Left lung (tissue), 10 donors: ENCODE measurements around the gene CACNA2D3. TPM values are rescaled to one million over a fixed set of nuclear protein-coding genes. Genes with fewer than 3 reads are reported as not detected.

Experiments
- ATAC-seq: fragments of 200-7000 bp; cut with Tn5 transposase; one replicate; pipeline ENCODE4 v1.9.1; 2020; ENCODE audit warnings: moderate library complexity
- DNase-seq, 4 donors: peaks; one replicate each; pipeline ENCODE4 v3.0.0-alpha.2; 2013 to 2020
- H3K27ac ChIP-seq, 2 donors: fragments of 200-600 bp; sonication (generic) in 1 of 2; one replicate each; pipeline versions ENCODE4 v1.5.0 to v1.8.0; 2020 to 2021
- H3K27me3 ChIP-seq, 2 donors: fragments of 200-600 bp; sonication (generic) in 1 of 2; one replicate each; pipeline versions ENCODE4 v1.5.0 to v1.8.0; 2020 to 2021
- H3K36me3 ChIP-seq, 2 donors: fragments of 200-600 bp; sonication (generic) in 1 of 2; one replicate each; pipeline versions ENCODE4 v1.5.0 to v1.8.0; 2020 to 2021
- H3K4me1 ChIP-seq, 2 donors: fragments of 200-600 bp; one replicate each; pipeline ENCODE4 v1.8.0; 2021
- H3K4me3 ChIP-seq, 2 donors: fragments of 200-600 bp; sonication (generic) in 1 of 2; one replicate each; pipeline versions ENCODE4 v1.5.0 to v1.8.0; 2020 to 2021; ENCODE audit warnings: mild to moderate bottlenecking in 1 of 2
- H3K9me3 ChIP-seq, 2 donors: fragments of 200-600 bp; sonication (generic) in 1 of 2; one replicate each; pipeline versions ENCODE4 v1.5.0 to v1.8.0; 2020 to 2021
- intact Hi-C, 2 donors: fragments of 100-400 bp; cut with DNase I; formaldehyde crosslinking; loops; one replicate each; pipeline versions ENCODE4 v1.11.2 to v1.14.2; 2022
- polyA plus RNA-seq, 6 donors: library from polyadenylated mRNA; unstranded; fragments of 120-200 nt; gene quantifications; one replicate each; pipeline ENCODE4 v1.2.1, GENCODE V29; 2013; ENCODE audit not compliant: insufficient read length in 6 of 6
- total RNA-seq, 2 donors: library from RNA; stranded (reverse); fragmentation: NEBNext Ultra II Directional; extraction: Animal tissue kit (Norgen Biotek cat#: 25700); gene quantifications; one replicate each; pipeline ENCODE4 v1.2.1, GENCODE V29; 2021
- TF ChIP-seq, protein P1 (sequence below), 2 donors: fragments of 200-600 bp; sonication (generic) in 1 of 2; IDR thresholded peaks; one replicate each; pipeline versions ENCODE4 v1.5.0 to v1.8.0; 2021; ENCODE audit warnings: antibody characterized with exemption in 2 of 2
- donor health status: DM: no; HTN: yes; CAD: no.
- donor health status: DM: no; HTN: no; CAD: no.

The CACNA2D3 gene
- total and polyA plus RNA-seq, 8 donors = 1.1 to 2.7 (median 1.5) TPM

DNA sequence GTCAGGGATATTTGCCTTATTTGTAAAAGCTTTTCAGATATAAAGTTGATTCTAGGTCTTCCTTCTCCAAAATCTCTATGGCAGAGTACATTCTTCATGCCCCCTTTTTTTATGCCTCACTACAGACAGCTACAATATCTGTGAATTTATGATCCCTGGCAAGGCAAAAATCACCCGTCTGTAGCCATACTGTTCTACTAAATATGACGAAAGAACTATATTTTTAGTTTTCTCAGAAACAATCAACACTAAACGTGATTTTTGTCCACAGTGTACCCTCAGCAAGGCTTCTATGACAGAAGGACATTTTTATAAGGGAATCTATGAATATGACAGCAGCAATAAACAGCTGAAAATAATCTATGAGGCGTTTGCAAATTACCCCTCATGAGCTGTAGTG lies 792.8 kb downstream of the CACNA2D3 start:
- H3K27me3 ChIP-seq = no peaks in the 10 kb centered on the region
- DNase-seq = no peak
- no peak overlapping the region for H3K4me3 ChIP-seq
- no peaks in the 10 kb centered on the region for H3K4me1 ChIP-seq
- intact Hi-C loops = no loop called here
- H3K36me3 ChIP-seq = no peaks in the 10 kb centered on the region
- H3K27ac ChIP-seq = no peak overlapping the region
- TF ChIP-seq, protein P1, sequence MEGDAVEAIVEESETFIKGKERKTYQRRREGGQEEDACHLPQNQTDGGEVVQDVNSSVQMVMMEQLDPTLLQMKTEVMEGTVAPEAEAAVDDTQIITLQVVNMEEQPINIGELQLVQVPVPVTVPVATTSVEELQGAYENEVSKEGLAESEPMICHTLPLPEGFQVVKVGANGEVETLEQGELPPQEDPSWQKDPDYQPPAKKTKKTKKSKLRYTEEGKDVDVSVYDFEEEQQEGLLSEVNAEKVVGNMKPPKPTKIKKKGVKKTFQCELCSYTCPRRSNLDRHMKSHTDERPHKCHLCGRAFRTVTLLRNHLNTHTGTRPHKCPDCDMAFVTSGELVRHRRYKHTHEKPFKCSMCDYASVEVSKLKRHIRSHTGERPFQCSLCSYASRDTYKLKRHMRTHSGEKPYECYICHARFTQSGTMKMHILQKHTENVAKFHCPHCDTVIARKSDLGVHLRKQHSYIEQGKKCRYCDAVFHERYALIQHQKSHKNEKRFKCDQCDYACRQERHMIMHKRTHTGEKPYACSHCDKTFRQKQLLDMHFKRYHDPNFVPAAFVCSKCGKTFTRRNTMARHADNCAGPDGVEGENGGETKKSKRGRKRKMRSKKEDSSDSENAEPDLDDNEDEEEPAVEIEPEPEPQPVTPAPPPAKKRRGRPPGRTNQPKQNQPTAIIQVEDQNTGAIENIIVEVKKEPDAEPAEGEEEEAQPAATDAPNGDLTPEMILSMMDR (IDR thresholded peaks at IDR 0.05) = no peak
- no peak for ATAC-seq
- no peaks in the 10 kb centered on the region for H3K9me3 ChIP-seq

DNA sequence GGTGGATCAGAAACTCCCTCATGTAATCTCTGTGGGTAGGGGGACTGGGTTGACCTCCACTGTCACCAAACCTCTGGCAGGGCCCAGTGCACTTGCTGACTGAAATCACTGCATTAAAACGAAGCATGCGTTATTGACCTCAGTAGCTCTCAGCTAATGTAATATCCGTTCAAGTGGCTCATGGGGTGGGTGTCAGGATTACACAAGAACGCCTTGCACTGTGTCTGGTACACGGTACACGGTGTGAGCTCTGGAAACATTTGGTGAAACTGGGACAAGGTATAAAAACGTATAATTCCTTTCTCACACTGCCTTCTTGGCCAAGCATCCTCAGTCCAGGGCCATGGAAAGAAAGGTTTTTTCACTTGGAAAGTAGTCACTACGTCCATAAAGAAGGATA lies 793.6 kb downstream of the CACNA2D3 start:
- H3K27ac ChIP-seq = no peak overlapping the region
- ATAC-seq (no peak), DNase-seq (no peak)
- TF ChIP-seq, protein P1 (IDR thresholded peaks at IDR 0.05) = no peak
- H3K4me3 ChIP-seq = no peak overlapping the region
- H3K27me3 ChIP-seq = no peaks in the 10 kb centered on the region
- no peaks in the 10 kb centered on the region for H3K4me1 ChIP-seq
- intact Hi-C loops = no loop called here
- no peaks in the 10 kb centered on the region for H3K9me3 ChIP-seq
- no peaks in the 10 kb centered on the region for H3K36me3 ChIP-seq

DNA sequence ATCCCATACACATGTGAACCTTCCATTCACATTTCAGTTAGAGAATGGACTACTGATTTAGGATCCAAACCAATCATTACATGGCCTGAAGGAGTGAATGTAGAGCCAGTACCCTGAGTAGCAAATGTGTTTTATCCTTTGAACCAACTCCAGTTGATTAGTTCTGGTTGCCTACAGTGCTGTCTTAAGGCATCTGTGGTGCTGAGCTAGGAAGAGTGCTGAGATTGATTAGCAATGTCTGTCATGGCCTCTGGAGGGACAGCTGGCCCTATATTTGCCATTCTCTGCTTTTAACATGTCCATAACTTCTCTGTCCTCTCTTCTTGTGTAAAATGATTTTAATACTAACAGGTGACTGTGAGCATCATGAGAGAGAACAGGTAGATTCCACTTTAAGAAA lies 794.4 kb downstream of the CACNA2D3 start:
- Histone ChIP-seq H3K27ac (no peak overlapping the region), H3K36me3 (no peaks in the 10 kb centered on the region), H3K4me3 (no peak overlapping the region), H3K27me3 (no peaks in the 10 kb centered on the region), H3K9me3 (no peaks in the 10 kb centered on the region), H3K4me1 (no peaks in the 10 kb centered on the region)
- DNase-seq (no peak), ATAC-seq (no peak)
- TF ChIP-seq, protein P1 (IDR thresholded peaks at IDR 0.05) = no peak
- intact Hi-C loops = no loop called here

DNA sequence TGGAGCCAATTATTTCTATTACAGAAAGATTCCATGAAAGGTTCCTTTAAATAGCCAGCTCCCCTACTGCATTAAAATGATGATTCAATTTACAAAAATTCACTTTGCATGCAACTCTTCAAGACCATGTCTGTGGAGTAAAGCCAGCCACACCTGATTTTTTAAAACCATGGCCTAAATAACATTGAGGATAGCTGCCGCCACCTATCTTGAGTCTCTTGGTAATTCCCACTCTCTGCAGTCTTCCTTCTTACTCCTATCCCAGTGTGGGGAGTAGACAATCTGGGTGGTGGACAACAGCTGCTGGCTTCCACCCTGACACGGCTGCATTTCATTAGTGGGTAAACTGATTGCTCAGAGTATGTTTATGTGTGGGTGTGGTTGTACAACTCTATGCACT lies 794.8 kb downstream of the CACNA2D3 start:
- no peaks in the 10 kb centered on the region for H3K36me3 ChIP-seq
- DNase-seq (no peak), ATAC-seq (no peak)
- TF ChIP-seq, protein P1 (IDR thresholded peaks at IDR 0.05) = no peak
- H3K27ac ChIP-seq = no peak overlapping the region
- intact Hi-C loops = no loop called here
- H3K27me3 ChIP-seq = no peaks in the 10 kb centered on the region
- H3K4me1 ChIP-seq = no peaks in the 10 kb centered on the region
- H3K9me3 ChIP-seq = no peaks in the 10 kb centered on the region
- no peak overlapping the region for H3K4me3 ChIP-seq

DNA sequence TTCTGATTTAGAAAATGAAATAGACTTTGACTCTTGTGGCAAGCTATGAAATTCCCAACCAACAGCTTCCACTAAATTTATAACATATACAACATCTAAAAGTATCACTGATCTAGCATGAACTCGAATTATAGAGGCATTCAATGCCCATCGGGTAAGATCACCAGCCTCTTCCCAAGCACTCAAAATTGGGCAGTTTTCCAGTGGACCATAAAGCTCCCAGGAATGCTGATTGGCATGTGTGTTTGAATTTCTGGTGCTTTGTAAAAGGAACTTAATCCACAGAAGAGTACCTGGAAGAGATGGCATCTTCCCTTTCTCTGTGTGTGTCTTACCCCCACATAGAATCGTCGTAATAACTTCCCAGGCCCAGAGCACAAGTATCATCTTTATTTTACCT lies 795.5 kb downstream of the CACNA2D3 start:
- Histone ChIP-seq H3K27ac (no peak overlapping the region), H3K27me3 (no peaks in the 10 kb centered on the region), H3K9me3 (no peaks in the 10 kb centered on the region), H3K36me3 (no peaks in the 10 kb centered on the region), H3K4me3 (no peak overlapping the region), H3K4me1 (no peaks in the 10 kb centered on the region)
- TF ChIP-seq, protein P1 (IDR thresholded peaks at IDR 0.05) = no peak
- intact Hi-C loops = no loop called here
- no peak for DNase-seq
- ATAC-seq = no peak
